ENCODE results near the gene ELOB.

DNA sequence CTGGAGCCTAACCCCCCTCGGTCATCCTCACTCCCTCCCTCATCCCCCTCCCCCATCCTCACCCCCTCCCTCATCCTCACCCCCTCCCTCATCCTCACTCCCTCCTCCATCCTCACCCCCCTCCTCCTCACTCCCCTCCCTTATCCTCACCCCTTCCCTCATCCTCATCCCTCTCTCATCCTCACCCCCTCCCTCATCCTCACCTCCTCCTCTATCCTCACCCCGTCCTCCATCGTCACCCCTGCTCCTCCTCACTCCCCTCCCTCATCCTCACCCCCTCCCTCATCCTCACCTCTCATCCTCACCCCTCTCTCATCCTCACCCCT lies 9.7 kb upstream of the ELOB start:
- TF ChIP-seq SIN3A (IDR thresholded peaks at IDR 0.05; ENCODE audit: borderline replicate concordance, insufficient read depth, low read length): no peak
- TF ChIP-seq TAF1 (IDR thresholded peaks at IDR 0.05; ENCODE audit: borderline replicate concordance, insufficient read depth, low read length): no peak
- TF ChIP-seq, protein P1, sequence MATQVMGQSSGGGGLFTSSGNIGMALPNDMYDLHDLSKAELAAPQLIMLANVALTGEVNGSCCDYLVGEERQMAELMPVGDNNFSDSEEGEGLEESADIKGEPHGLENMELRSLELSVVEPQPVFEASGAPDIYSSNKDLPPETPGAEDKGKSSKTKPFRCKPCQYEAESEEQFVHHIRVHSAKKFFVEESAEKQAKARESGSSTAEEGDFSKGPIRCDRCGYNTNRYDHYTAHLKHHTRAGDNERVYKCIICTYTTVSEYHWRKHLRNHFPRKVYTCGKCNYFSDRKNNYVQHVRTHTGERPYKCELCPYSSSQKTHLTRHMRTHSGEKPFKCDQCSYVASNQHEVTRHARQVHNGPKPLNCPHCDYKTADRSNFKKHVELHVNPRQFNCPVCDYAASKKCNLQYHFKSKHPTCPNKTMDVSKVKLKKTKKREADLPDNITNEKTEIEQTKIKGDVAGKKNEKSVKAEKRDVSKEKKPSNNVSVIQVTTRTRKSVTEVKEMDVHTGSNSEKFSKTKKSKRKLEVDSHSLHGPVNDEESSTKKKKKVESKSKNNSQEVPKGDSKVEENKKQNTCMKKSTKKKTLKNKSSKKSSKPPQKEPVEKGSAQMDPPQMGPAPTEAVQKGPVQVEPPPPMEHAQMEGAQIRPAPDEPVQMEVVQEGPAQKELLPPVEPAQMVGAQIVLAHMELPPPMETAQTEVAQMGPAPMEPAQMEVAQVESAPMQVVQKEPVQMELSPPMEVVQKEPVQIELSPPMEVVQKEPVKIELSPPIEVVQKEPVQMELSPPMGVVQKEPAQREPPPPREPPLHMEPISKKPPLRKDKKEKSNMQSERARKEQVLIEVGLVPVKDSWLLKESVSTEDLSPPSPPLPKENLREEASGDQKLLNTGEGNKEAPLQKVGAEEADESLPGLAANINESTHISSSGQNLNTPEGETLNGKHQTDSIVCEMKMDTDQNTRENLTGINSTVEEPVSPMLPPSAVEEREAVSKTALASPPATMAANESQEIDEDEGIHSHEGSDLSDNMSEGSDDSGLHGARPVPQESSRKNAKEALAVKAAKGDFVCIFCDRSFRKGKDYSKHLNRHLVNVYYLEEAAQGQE (IDR thresholded peaks at IDR 0.05; ENCODE audit: insufficient read depth in 1 of 2, low read depth in 2 of 2, low read length in 2 of 2): no peak
